ENCODE results near the gene RAI14.

- no peak for TF ChIP-seq CTCF (conservative IDR thresholded peaks at IDR 0.05)
- no peak for TF ChIP-seq EZH2 (IDR thresholded peaks at IDR 0.05; ENCODE audit: low read depth)
Measured at GRCh38 chr5:34758514-34758913, 102.4 kb downstream of the RAI14 start.
